ENCODE data around the gene MKI67.
A peak's percentile ranks its signal among the peaks of the same experiment; 100 is the strongest.

MKI67 gene

DNA sequence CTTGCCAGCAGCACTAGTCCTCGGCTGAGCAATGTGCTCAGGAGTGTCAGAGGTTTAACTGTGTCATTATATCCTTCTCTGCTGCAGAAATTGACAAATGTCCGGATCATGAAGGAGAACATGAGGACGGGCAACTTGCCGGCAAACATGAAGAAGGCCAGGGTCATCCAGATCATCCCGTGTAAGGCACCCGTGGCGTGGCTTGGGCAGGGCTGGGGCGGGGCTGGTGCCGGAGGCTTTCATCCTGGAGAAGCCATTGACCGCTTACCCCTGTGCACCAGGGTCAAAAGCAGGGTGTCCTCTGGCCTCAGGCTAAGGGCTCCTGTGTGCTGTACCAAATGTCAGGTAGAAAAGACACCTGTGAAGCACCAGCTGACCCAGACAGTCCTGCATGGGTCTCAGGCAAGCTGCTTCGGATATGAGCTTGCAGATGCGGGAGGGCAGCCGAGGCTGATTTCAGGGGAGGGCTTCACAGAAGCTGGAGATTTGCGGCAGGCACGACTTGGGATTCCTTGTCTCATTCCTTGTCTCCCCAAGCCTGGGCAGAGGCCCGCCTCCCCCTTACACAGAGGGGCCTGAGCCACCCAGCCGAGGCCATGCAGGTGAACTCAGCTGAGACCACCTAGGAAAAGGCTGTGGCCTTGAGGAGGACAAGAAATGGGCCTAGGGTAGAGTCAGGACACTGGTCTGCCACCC, 55.4 kb downstream of the MKI67 start:
- Histone ChIP-seq H3K4me1 (no peaks in the 10 kb centered on the region), H3K79me2 (no peaks in the 10 kb centered on the region), H3K4me2 (ENCODE audit: low read length) (no peak overlapping the region), H3K27me3 (ENCODE audit: control insufficient read depth, insufficient read depth, low read length) (no peaks in the 10 kb centered on the region), H3K36me3 (ENCODE audit: control insufficient read depth, insufficient read depth, low read length) (no peaks in the 10 kb centered on the region), H3K4me3 (ENCODE audit: low read depth, low read length) (no peak overlapping the region), H2AFZ (no peak overlapping the region), H3K27ac (no peak overlapping the region), H3K9me3 (ENCODE audit: control insufficient read depth, low read length) (no peaks in the 10 kb centered on the region), H3K9ac (no peak overlapping the region)
- TF ChIP-seq, protein P1, sequence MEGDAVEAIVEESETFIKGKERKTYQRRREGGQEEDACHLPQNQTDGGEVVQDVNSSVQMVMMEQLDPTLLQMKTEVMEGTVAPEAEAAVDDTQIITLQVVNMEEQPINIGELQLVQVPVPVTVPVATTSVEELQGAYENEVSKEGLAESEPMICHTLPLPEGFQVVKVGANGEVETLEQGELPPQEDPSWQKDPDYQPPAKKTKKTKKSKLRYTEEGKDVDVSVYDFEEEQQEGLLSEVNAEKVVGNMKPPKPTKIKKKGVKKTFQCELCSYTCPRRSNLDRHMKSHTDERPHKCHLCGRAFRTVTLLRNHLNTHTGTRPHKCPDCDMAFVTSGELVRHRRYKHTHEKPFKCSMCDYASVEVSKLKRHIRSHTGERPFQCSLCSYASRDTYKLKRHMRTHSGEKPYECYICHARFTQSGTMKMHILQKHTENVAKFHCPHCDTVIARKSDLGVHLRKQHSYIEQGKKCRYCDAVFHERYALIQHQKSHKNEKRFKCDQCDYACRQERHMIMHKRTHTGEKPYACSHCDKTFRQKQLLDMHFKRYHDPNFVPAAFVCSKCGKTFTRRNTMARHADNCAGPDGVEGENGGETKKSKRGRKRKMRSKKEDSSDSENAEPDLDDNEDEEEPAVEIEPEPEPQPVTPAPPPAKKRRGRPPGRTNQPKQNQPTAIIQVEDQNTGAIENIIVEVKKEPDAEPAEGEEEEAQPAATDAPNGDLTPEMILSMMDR (IDR thresholded peaks at IDR 0.05) = no peak

DNA sequence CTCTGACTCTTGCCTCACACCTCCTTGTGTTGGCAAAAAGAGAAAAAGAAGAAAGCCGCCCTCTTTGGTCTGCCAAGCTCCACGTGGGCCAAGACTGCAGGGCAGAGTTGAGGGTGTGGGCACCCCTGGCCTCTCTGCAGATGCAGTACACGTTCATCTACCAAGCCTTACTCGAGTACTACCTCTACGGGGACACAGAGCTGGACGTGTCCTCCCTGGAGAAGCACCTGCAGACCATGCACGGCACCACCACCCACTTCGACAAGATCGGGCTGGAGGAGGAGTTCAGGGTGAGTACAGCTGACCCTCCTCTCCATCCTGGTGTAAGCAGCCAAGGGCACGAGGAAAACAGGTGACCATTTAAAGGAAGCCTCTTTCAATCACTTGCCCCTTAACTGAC, 56.1 kb downstream of the MKI67 start:
- H3K4me2 ChIP-seq (ENCODE audit: low read length) = no peak overlapping the region
- TF ChIP-seq, protein P1 (IDR thresholded peaks at IDR 0.05) = no peak
- no peaks in the 10 kb centered on the region for H3K27me3 ChIP-seq (ENCODE audit: control insufficient read depth, insufficient read depth, low read length)
- H3K36me3 ChIP-seq (ENCODE audit: control insufficient read depth, insufficient read depth, low read length) = no peaks in the 10 kb centered on the region
- no peak overlapping the region for H3K27ac ChIP-seq
- no peaks in the 10 kb centered on the region for H3K9me3 ChIP-seq (ENCODE audit: control insufficient read depth, low read length)
- no peaks in the 10 kb centered on the region for H3K79me2 ChIP-seq
- H3K4me1 ChIP-seq = no peaks in the 10 kb centered on the region
- H2AFZ ChIP-seq = no peak overlapping the region
- no peak overlapping the region for H3K4me3 ChIP-seq (ENCODE audit: low read depth, low read length)
- no peak overlapping the region for H3K9ac ChIP-seq

DNA sequence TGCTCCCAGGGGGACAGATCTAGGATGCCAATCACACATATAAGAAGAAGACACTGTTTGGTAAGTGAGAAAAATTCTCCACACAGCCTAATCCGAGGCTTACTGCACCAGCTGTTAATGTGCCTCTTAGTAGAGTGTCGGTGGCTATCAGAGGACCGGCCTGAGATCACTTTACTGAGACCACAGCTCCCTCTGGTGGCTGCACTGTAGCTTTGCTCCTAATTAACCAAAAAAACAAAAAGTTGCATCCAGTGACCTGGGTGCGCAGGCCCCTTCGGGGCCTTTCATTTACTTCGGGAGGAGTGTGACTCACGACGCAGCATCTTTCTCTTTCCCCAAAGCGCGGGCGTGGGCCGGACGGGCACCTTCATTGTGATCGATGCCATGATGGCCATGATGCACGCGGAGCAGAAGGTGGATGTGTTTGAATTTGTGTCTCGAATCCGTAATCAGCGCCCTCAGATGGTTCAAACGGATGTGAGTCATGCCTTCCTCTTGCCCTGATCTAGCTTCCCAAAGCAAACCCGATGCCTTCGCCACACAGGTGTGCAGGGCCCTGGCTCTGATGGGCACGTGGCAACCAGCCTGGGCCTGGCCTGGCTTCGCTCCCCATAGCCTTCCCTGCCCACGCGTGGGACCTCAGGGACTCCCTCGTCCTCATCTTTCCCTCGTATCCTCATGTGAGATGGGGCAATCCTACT, 56.7 kb downstream of the MKI67 start:
- TF ChIP-seq, protein P1 (IDR thresholded peaks at IDR 0.05) = peak; percentile 86
- Histone ChIP-seq H3K27me3 (ENCODE audit: control insufficient read depth, insufficient read depth, low read length) (no peaks in the 10 kb centered on the region), H2AFZ (no peak overlapping the region), H3K4me1 (no peaks in the 10 kb centered on the region), H3K27ac (no peak overlapping the region), H3K4me2 (ENCODE audit: low read length) (no peak overlapping the region), H3K4me3 (ENCODE audit: low read depth, low read length) (no peak overlapping the region), H3K36me3 (ENCODE audit: control insufficient read depth, insufficient read depth, low read length) (no peaks in the 10 kb centered on the region), H3K9ac (no peak overlapping the region), H3K9me3 (ENCODE audit: control insufficient read depth, low read length) (no peaks in the 10 kb centered on the region), H3K79me2 (no peaks in the 10 kb centered on the region)

DNA sequence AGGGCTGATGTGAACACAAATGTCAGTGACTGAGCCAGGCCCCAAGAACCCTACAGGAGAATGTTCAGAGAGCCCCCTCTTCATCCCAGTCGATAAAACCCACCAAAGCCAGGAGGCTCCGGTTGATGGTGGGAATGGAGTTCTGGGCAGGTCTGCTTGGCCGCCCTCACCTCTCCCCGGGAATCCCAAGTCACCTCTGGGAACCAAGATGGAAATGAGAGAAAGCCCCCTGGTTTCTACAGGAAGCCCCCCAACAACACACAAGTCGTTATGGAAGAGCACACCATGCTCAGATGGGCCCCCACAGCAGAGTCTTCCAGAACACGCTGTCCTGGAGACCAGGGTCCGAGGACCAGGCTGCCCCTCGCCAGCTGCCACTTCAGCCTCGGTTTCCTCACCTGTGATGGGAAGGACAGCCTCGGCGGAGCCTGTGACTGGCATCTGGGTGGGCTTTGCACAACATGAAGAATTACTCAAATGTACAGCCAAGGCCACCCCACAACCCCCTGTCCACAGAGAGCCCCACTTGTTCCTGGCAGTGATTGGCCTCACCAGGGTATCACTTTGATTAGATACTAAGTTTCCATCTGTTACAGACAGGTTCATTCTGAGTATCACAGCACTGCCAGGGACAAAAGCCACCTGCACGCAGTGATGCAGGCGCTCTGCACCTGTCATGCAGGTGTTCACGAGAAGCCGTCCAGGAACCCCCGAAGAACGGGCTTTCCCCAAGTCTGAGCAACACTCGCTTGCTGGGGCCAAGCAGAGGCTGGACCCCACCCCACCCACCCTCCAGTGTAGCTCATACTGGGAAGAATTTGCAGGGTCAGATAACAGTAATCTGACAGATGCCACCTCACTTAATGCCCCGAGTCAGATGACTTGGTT, 57.6 kb downstream of the MKI67 start:
- Histone ChIP-seq H3K4me3 (ENCODE audit: low read depth, low read length) (no peak overlapping the region), H3K36me3 (ENCODE audit: control insufficient read depth, insufficient read depth, low read length) (no peaks in the 10 kb centered on the region), H3K79me2 (no peaks in the 10 kb centered on the region), H3K4me2 (ENCODE audit: low read length) (no peak overlapping the region), H3K27ac (no peak overlapping the region), H3K9ac (no peak overlapping the region), H3K27me3 (ENCODE audit: control insufficient read depth, insufficient read depth, low read length) (no peaks in the 10 kb centered on the region), H3K4me1 (no peaks in the 10 kb centered on the region), H2AFZ (no peak overlapping the region), H3K9me3 (ENCODE audit: control insufficient read depth, low read length) (no peaks in the 10 kb centered on the region)
- TF ChIP-seq, protein P1 (IDR thresholded peaks at IDR 0.05) = no peak
